Measurements from ENCODE around the gene TTC27. TPM values are rescaled to one million over a fixed set of nuclear protein-coding genes. Genes with fewer than 3 reads are reported as not detected.

TTC27 gene
- polyA plus RNA-seq, 1 donor from 2014 or later: 11.1 TPM

- Histone ChIP-seq H4K20me1 (ENCODE audit: insufficient read depth) (no peaks in the 10 kb centered on the region), H3K9ac (ENCODE audit: low read length) (no peak overlapping the region), H3K79me2 (replicated peaks; ENCODE audit: insufficient read depth, low read length) (no peaks in the 10 kb centered on the region), H3K27me3 (ENCODE audit: insufficient read depth, low read depth, low read length) (no peaks in the 10 kb centered on the region), H3K9me3 (ENCODE audit: low read length) (no peaks in the 10 kb centered on the region), H3K4me2 (ENCODE audit: low read length) (no peak overlapping the region), H3K9me2 (ENCODE audit: insufficient read depth, low read length) (no peaks in the 10 kb centered on the region), H2AFZ (ENCODE audit: low read depth, low read length) (no peak overlapping the region), H3K4me3 (ENCODE audit: low read length) (no peak overlapping the region), H3F3A (ENCODE audit: insufficient read depth, low read length, poor library complexity, severe bottlenecking) (no peaks in the 10 kb centered on the region), H3K27ac (ENCODE audit: low read length) (no peak overlapping the region), H3K36me3 (ENCODE audit: insufficient read depth, low read length) (no peaks in the 10 kb centered on the region)
- TF ChIP-seq CTCF (IDR thresholded peaks at IDR 0.05; ENCODE audit: poor library complexity, severe bottlenecking) (no peak), SMC3 (conservative IDR thresholded peaks at IDR 0.05; ENCODE audit: poor library complexity) (no peak), EZH2 (IDR thresholded peaks at IDR 0.05; ENCODE audit: borderline replicate concordance, insufficient read depth, low read length, poor library complexity, severe bottlenecking) (no peak), TAF1 (IDR thresholded peaks at IDR 0.05; ENCODE audit: low read depth) (no peak), POLR2AphosphoS5 (IDR thresholded peaks at IDR 0.05) (no peak), RAD21 (conservative IDR thresholded peaks at IDR 0.05) (no peak)
These were observed 36.0 kb downstream of the TTC27 start for GRCh38 chr2:32663864-32664263.

- no peaks in the 10 kb centered on the region for H3K9me2 ChIP-seq (ENCODE audit: insufficient read depth, low read length)
- H3K27me3 ChIP-seq (ENCODE audit: insufficient read depth, low read depth, low read length): no peaks in the 10 kb centered on the region
- H4K20me1 ChIP-seq (ENCODE audit: insufficient read depth): no peaks in the 10 kb centered on the region
- H3K9ac ChIP-seq (ENCODE audit: low read length): no peak overlapping the region
- TF ChIP-seq TAF1 (IDR thresholded peaks at IDR 0.05; ENCODE audit: low read depth): no peak
- no peak for TF ChIP-seq MXI1 (conservative IDR thresholded peaks at IDR 0.05; ENCODE audit: poor library complexity, severe bottlenecking)
- TF ChIP-seq POLR2AphosphoS5 (IDR thresholded peaks at IDR 0.05): no peak
- no peak for TF ChIP-seq RAD21 (conservative IDR thresholded peaks at IDR 0.05)
- TF ChIP-seq EZH2 (IDR thresholded peaks at IDR 0.05; ENCODE audit: borderline replicate concordance, insufficient read depth, low read length, poor library complexity, severe bottlenecking): no peak
- TF ChIP-seq EP300 (conservative IDR thresholded peaks at IDR 0.05; ENCODE audit: poor library complexity, severe bottlenecking): no peak
- TF ChIP-seq CTCF (IDR thresholded peaks at IDR 0.05; ENCODE audit: poor library complexity, severe bottlenecking): no peak
- TF ChIP-seq SMC3 (conservative IDR thresholded peaks at IDR 0.05; ENCODE audit: poor library complexity): no peak
- no peak for TF ChIP-seq REST (IDR thresholded peaks at IDR 0.05; ENCODE audit: borderline replicate concordance)
- no peaks in the 10 kb centered on the region for H3K9me3 ChIP-seq (ENCODE audit: low read length)
- no peak overlapping the region for H2AFZ ChIP-seq (ENCODE audit: low read depth, low read length)
- H3K4me3 ChIP-seq (ENCODE audit: low read length): no peak overlapping the region
- no peak overlapping the region for H3K4me2 ChIP-seq (ENCODE audit: low read length)
- no peaks in the 10 kb centered on the region for H3F3A ChIP-seq (ENCODE audit: insufficient read depth, low read length, poor library complexity, severe bottlenecking)
- no peak overlapping the region for H3K27ac ChIP-seq (ENCODE audit: low read length)
- H3K36me3 ChIP-seq (ENCODE audit: insufficient read depth, low read length): no peaks in the 10 kb centered on the region
- H3K79me2 ChIP-seq (replicated peaks; ENCODE audit: insufficient read depth, low read length): no peaks in the 10 kb centered on the region
These were observed 38.9 kb downstream of the TTC27 start for GRCh38 chr2:32666704-32667103.

All from neural cell (in vitro differentiated cells).